ENCODE data around the gene CHRND. TPM values are rescaled to one million over a fixed set of nuclear protein-coding genes. Genes with fewer than 3 reads are reported as not detected.
A peak's percentile ranks its signal among the peaks of the same experiment; 100 is the strongest.

Gene CHRND
- total RNA-seq, 2 donors from 2014 or later, result not detected

GRCh38 chr2:232492236-232492848, 33.6 kb upstream of the CHRND start:
- no peaks in the 10 kb centered on the region for H3K9me3 Mint-ChIP-seq
- H3K4me3 Mint-ChIP-seq, result no peak overlapping the region
- peaks cover 18% of the 10 kb centered on the region for H3K27me3 Mint-ChIP-seq (ENCODE audit: low read depth)
- H3K36me3 Mint-ChIP-seq (ENCODE audit: insufficient read depth in 2 of 2), result no peaks in the 10 kb centered on the region
- DNase-seq, result no peak
- H3K4me1 Mint-ChIP-seq (ENCODE audit: low read depth), result no peaks in the 10 kb centered on the region
- H3K27ac Mint-ChIP-seq, result no peak overlapping the region
- ATAC-seq (replicated peaks in 1 of 2), result no peak

GRCh38 chr2:232492963-232493700, 32.8 kb upstream of the CHRND start:
- Mint-ChIP-seq H3K27ac (no peak overlapping the region), H3K4me3 (no peak overlapping the region), H3K27me3 (ENCODE audit: low read depth) (peaks cover 18% of the 10 kb centered on the region), H3K4me1 (ENCODE audit: low read depth) (no peaks in the 10 kb centered on the region), H3K36me3 (ENCODE audit: insufficient read depth in 2 of 2) (no peaks in the 10 kb centered on the region), H3K9me3 (no peaks in the 10 kb centered on the region)
- ATAC-seq (replicated peaks in 1 of 2), result no peak
- no peak for DNase-seq

- Mint-ChIP-seq H3K4me3 (no peak overlapping the region), H3K9me3 (no peaks in the 10 kb centered on the region), H3K27me3 (ENCODE audit: low read depth) (peaks cover 17% of the 10 kb centered on the region), H3K4me1 (ENCODE audit: low read depth) (no peaks in the 10 kb centered on the region), H3K27ac (no peak overlapping the region), H3K36me3 (ENCODE audit: insufficient read depth in 2 of 2) (no peaks in the 10 kb centered on the region)
- no peak for ATAC-seq (replicated peaks in 1 of 2)
- no peak for DNase-seq
Measured at GRCh38 chr2:232493701-232494474, 32.1 kb upstream of the CHRND start.

- Mint-ChIP-seq H3K27ac (no peak overlapping the region), H3K4me3 (no peak overlapping the region), H3K9me3 (no peaks in the 10 kb centered on the region), H3K27me3 (ENCODE audit: low read depth) (peaks cover 10% of the 10 kb centered on the region), H3K4me1 (ENCODE audit: low read depth) (no peaks in the 10 kb centered on the region), H3K36me3 (ENCODE audit: insufficient read depth in 2 of 2) (no peaks in the 10 kb centered on the region)
- ATAC-seq (replicated peaks in 1 of 2) (no peak), DNase-seq (no peak)
Measured at GRCh38 chr2:232494542-232494941, 31.4 kb upstream of the CHRND start.

GRCh38 chr2:232495292-232495691, 30.7 kb upstream of the CHRND start:
- no peak for ATAC-seq (replicated peaks in 1 of 2)
- no peaks in the 10 kb centered on the region for H3K4me1 Mint-ChIP-seq (ENCODE audit: low read depth)
- H3K27ac Mint-ChIP-seq, result no peak overlapping the region

GRCh38 chr2:232496501-232497270, 29.3 kb upstream of the CHRND start:
- no peaks in the 10 kb centered on the region for H3K36me3 Mint-ChIP-seq (ENCODE audit: insufficient read depth in 2 of 2)
- no peak for ATAC-seq (replicated peaks in 1 of 2)
- H3K9me3 Mint-ChIP-seq, result no peaks in the 10 kb centered on the region
- peaks cover 12% of the 10 kb centered on the region for H3K27me3 Mint-ChIP-seq (ENCODE audit: low read depth)
- H3K4me1 Mint-ChIP-seq (ENCODE audit: low read depth), result no peaks in the 10 kb centered on the region
- no peak overlapping the region for H3K27ac Mint-ChIP-seq
- no peak for DNase-seq
- no peak overlapping the region for H3K4me3 Mint-ChIP-seq

More at GRCh38 chr2:232495292-232495691, 30.7 kb upstream of the CHRND start:
- Mint-ChIP-seq H3K4me3 (no peak overlapping the region), H3K36me3 (ENCODE audit: insufficient read depth in 2 of 2) (no peaks in the 10 kb centered on the region), H3K9me3 (no peaks in the 10 kb centered on the region), H3K27me3 (ENCODE audit: low read depth) (peaks cover 8% of the 10 kb centered on the region)
- no peak for DNase-seq

- Mint-ChIP-seq H3K36me3 (ENCODE audit: insufficient read depth in 2 of 2) (no peaks in the 10 kb centered on the region), H3K4me3 (no peak overlapping the region), H3K9me3 (no peaks in the 10 kb centered on the region), H3K27me3 (ENCODE audit: low read depth) (peaks cover 14% of the 10 kb centered on the region), H3K4me1 (ENCODE audit: low read depth) (peaks cover 1% of the 10 kb centered on the region), H3K27ac (no peak overlapping the region)
- ATAC-seq (replicated peaks in 1 of 2) (no peak), DNase-seq (no peak)
Measured at GRCh38 chr2:232497348-232497747, 28.6 kb upstream of the CHRND start.

- DNase-seq, result no peak
- no peaks in the 10 kb centered on the region for H3K9me3 Mint-ChIP-seq
- no peak overlapping the region for H3K27ac Mint-ChIP-seq
- H3K27me3 Mint-ChIP-seq (ENCODE audit: low read depth), result peaks cover 18% of the 10 kb centered on the region
- no peak for ATAC-seq (replicated peaks in 1 of 2)
- no peaks in the 10 kb centered on the region for H3K36me3 Mint-ChIP-seq (ENCODE audit: insufficient read depth in 2 of 2)
- peaks cover 5% of the 10 kb centered on the region for H3K4me1 Mint-ChIP-seq (ENCODE audit: low read depth)
- no peak overlapping the region for H3K4me3 Mint-ChIP-seq
Measured at GRCh38 chr2:232498452-232498851, 27.5 kb upstream of the CHRND start.

GRCh38 chr2:232501331-232501771, 24.6 kb upstream of the CHRND start:
- peaks cover 45% of the 10 kb centered on the region for H3K27me3 Mint-ChIP-seq (ENCODE audit: low read depth)
- H3K27ac Mint-ChIP-seq, result no peak overlapping the region
- no peak for DNase-seq
- no peaks in the 10 kb centered on the region for H3K36me3 Mint-ChIP-seq (ENCODE audit: insufficient read depth in 2 of 2)
- no peak for ATAC-seq (replicated peaks in 1 of 2)
- no peaks in the 10 kb centered on the region for H3K9me3 Mint-ChIP-seq
- H3K4me3 Mint-ChIP-seq, result no peak overlapping the region
- H3K4me1 Mint-ChIP-seq (ENCODE audit: low read depth), result peaks cover 15% of the 10 kb centered on the region

- H3K36me3 Mint-ChIP-seq (ENCODE audit: insufficient read depth in 2 of 2), result no peaks in the 10 kb centered on the region
- H3K4me3 Mint-ChIP-seq, result peak overlapping the region in 1 of 2 donors; percentile 54
- no peak overlapping the region for H3K27ac Mint-ChIP-seq
Measured at GRCh38 chr2:232501794-232502390, 24.1 kb upstream of the CHRND start.

GRCh38 chr2:232502511-232502910, 23.4 kb upstream of the CHRND start:
- Mint-ChIP-seq H3K9me3 (no peaks in the 10 kb centered on the region), H3K4me1 (ENCODE audit: low read depth) (peaks cover 15% of the 10 kb centered on the region), H3K27ac (no peak overlapping the region), H3K27me3 (ENCODE audit: low read depth) (peaks cover 46% of the 10 kb centered on the region), H3K36me3 (ENCODE audit: insufficient read depth in 2 of 2) (no peaks in the 10 kb centered on the region), H3K4me3 (peak overlapping the region; percentile 73 to 76)
- ATAC-seq (replicated peaks in 1 of 2) (peak; percentile 41 to 45), DNase-seq (peak in 1 of 2 donors; percentile 31)

More at GRCh38 chr2:232501794-232502390, 24.1 kb upstream of the CHRND start:
- peaks cover 46% of the 10 kb centered on the region for H3K27me3 Mint-ChIP-seq (ENCODE audit: low read depth)
- DNase-seq, result no peak
- no peaks in the 10 kb centered on the region for H3K9me3 Mint-ChIP-seq
- H3K4me1 Mint-ChIP-seq (ENCODE audit: low read depth), result peaks cover 15% of the 10 kb centered on the region
- ATAC-seq (replicated peaks in 1 of 2), result no peak
